GM23338 (cell line): Measurements from ENCODE around the gene BTBD1. TPM values are rescaled to one million over a fixed set of nuclear protein-coding genes. Genes with fewer than 3 reads are reported as not detected.

Source experiments
- ATAC-seq: fragments of 200-7000 bp; cut with Tn5 transposase; 3 replicates; pipeline ENCODE4 v1.9.1; 2020
- DNase-seq: peaks from one replicate; pipeline ENCODE4 v3.0.0-alpha.2; 2015; ENCODE audit warnings: low spot score
- H2AFZ ChIP-seq: fragments of 200-600 bp; sonication (generic); 2 replicates; pipeline ENCODE4 v1.8.0; 2016; ENCODE audit warnings: antibody characterized with exemption, mild to moderate bottlenecking, moderate library complexity
- H3F3A ChIP-seq: fragments of 200-600 bp; sonication (generic); replicated peaks from 2 replicates; pipeline ENCODE4 v1.8.0; 2017; ENCODE audit warnings: antibody characterized with exemption, mixed run types, low read depth
- H3K27ac ChIP-seq: fragments of 200-600 bp; sonication (generic); 2 replicates; pipeline ENCODE4 v1.6.1; 2016; ENCODE audit warnings: low read depth
- H3K27me3 ChIP-seq: fragments of 200-600 bp; sonication (generic); 2 replicates; pipeline ENCODE4 v1.8.0; 2016; ENCODE audit warnings: mild to moderate bottlenecking, mixed run types, moderate library complexity; ENCODE audit not compliant: insufficient read depth
- H3K36me3 ChIP-seq: fragments of 200-600 bp; sonication (generic); 2 replicates; pipeline ENCODE4 v1.8.0; 2016; ENCODE audit warnings: mild to moderate bottlenecking; ENCODE audit not compliant: insufficient read depth
- H3K4me1 ChIP-seq: fragments of 200-600 bp; sonication (generic); 2 replicates; pipeline ENCODE4 v1.8.0; 2016; ENCODE audit warnings: mild to moderate bottlenecking, moderate library complexity; ENCODE audit not compliant: insufficient read depth
- H3K4me2 ChIP-seq: fragments of 200-600 bp; sonication (generic); 2 replicates; pipeline ENCODE4 v1.7.1; 2017; ENCODE audit warnings: mixed run types
- H3K4me3 ChIP-seq: fragments of 200-600 bp; sonication (generic); 2 replicates; pipeline ENCODE4 v1.6.1; 2016; ENCODE audit warnings: mixed run types
- H3K79me2 ChIP-seq: fragments of 200-600 bp; sonication (generic); replicated peaks from 2 replicates; pipeline ENCODE4 v1.8.0; 2017; ENCODE audit warnings: mild to moderate bottlenecking; ENCODE audit not compliant: insufficient read depth
- H3K9me2 ChIP-seq: fragments of 200-600 bp; sonication (generic); 2 replicates; pipeline ENCODE4 v1.8.0; 2017; ENCODE audit not compliant: insufficient read depth
- H4K20me1 ChIP-seq: fragments of 200-600 bp; sonication (generic); replicated peaks from 2 replicates; pipeline ENCODE4 v1.8.0; 2017; ENCODE audit warnings: mild to moderate bottlenecking; ENCODE audit not compliant: insufficient read depth
- H3K27ac Mint-ChIP-seq: 2 replicates; pipeline ENCODE4 v1.8.0; 2020; ENCODE audit warnings: inconsistent platforms, mild to moderate bottlenecking, moderate library complexity, mixed read lengths
- H3K27me3 Mint-ChIP-seq: 3 replicates; pipeline ENCODE4 v1.8.0; 2022; ENCODE audit warnings: low read depth, mild to moderate bottlenecking, moderate library complexity, mixed read lengths, inconsistent platforms; ENCODE audit not compliant: insufficient read depth, poor library complexity
- H3K36me3 Mint-ChIP-seq: 3 replicates; pipeline ENCODE4 v1.8.0; 2021; ENCODE audit warnings: low read depth, mild to moderate bottlenecking, inconsistent platforms, moderate library complexity, mixed read lengths
- H3K4me1 Mint-ChIP-seq: 3 replicates; pipeline ENCODE4 v1.8.0; 2020; ENCODE audit warnings: mild to moderate bottlenecking, inconsistent platforms, mixed read lengths
- H3K4me3 Mint-ChIP-seq: 3 replicates; pipeline ENCODE4 v1.8.0; 2021; ENCODE audit warnings: moderate library complexity, mild to moderate bottlenecking, inconsistent platforms, mixed read lengths
- H3K9me3 Mint-ChIP-seq: 3 replicates; pipeline ENCODE4 v1.8.0; 2020; ENCODE audit warnings: moderate library complexity, mild to moderate bottlenecking, inconsistent platforms, mixed read lengths
- CREB1 ChIP-seq: fragments of 250-450 bp; sonication (Bioruptor Pico); IDR thresholded peaks from 2 replicates; pipeline ENCODE4 v1.5.0; 2020; ENCODE audit warnings: low read depth, mild to moderate bottlenecking, moderate library complexity
- CTCF ChIP-seq, 2 experiments: fragments of 200-600 bp in 1 of 2; sonication (generic) in 1 of 2; conservative IDR thresholded peaks; 2 replicates each; pipeline versions ENCODE4 v1.5.1 to v1.6.1; 2016 to 2017; ENCODE audit warnings: antibody characterized with exemption in 2 of 2, low read depth in 2 of 2, mild to moderate bottlenecking in 2 of 2, moderate library complexity in 1 of 2
- ETS1 ChIP-seq: IDR thresholded peaks from 2 replicates; pipeline ENCODE4 v1.6.1; 2016; ENCODE audit warnings: antibody characterized with exemption
- EZH2 ChIP-seq: fragments of 200-600 bp; sonication (generic); IDR thresholded peaks from one replicate; pipeline ENCODE4 v1.8.0; 2017; ENCODE audit warnings: antibody characterized with exemption, mild to moderate bottlenecking, low read depth; ENCODE audit not compliant: unreplicated experiment
- EZH2phosphoT487 ChIP-seq: fragments of 200-600 bp; sonication (generic); IDR thresholded peaks from one replicate; pipeline ENCODE4 v1.8.1; 2018; ENCODE audit warnings: antibody characterized with exemption; ENCODE audit not compliant: unreplicated experiment
- JUNB ChIP-seq: IDR thresholded peaks from one replicate; pipeline ENCODE4 v1.6.1; 2016; ENCODE audit warnings: antibody characterized with exemption; ENCODE audit not compliant: unreplicated experiment
- NANOG ChIP-seq: IDR thresholded peaks from 2 replicates; pipeline ENCODE4 v1.6.1; 2016; ENCODE audit warnings: antibody characterized with exemption, borderline replicate concordance
- POLR2AphosphoS5 ChIP-seq: IDR thresholded peaks from 2 replicates; pipeline ENCODE4 v1.6.1; 2016; ENCODE audit warnings: antibody characterized with exemption, low read depth
- REST ChIP-seq: IDR thresholded peaks from one replicate; pipeline ENCODE4 v1.6.1; 2018; ENCODE audit warnings: antibody characterized with exemption; ENCODE audit not compliant: unreplicated experiment
- STAT1 ChIP-seq: IDR thresholded peaks from one replicate; pipeline ENCODE4 v1.6.1; 2016; ENCODE audit warnings: antibody characterized with exemption; ENCODE audit not compliant: unreplicated experiment
- ZNF114 ChIP-seq: fragments of 250-450 bp; sonication (Bioruptor Pico); IDR thresholded peaks from 2 replicates; pipeline ENCODE4 v1.5.0; 2020; ENCODE audit warnings: mild to moderate bottlenecking, moderate library complexity
- ZNF331 ChIP-seq: fragments of 250-450 bp; sonication (Bioruptor Pico); IDR thresholded peaks from 2 replicates; pipeline ENCODE4 v1.5.0; 2020; ENCODE audit warnings: low read depth, mild to moderate bottlenecking, moderate library complexity
- polyA plus RNA-seq: library from polyadenylated mRNA; unstranded; fragments of >200 nt; fragmentation: Nextera tagmentation; extraction: Ambion mirVana; gene quantifications from 2 replicates; pipeline ENCODE4 v1.2.1, GENCODE V29; 2016
- total RNA-seq: library from RNA; depleted of rRNA; stranded (reverse); fragments of >200 nt; shearing (Covaris generic); gene quantifications from 2 replicates; pipeline ENCODE4 v1.2.3, GENCODE V29; 2014
- TF ChIP-seq, protein P1 (sequence below): fragments of 250-450 bp; sonication (Bioruptor Pico); IDR thresholded peaks from 2 replicates; pipeline ENCODE4 v1.5.0; 2020; ENCODE audit warnings: mild to moderate bottlenecking, moderate library complexity

BTBD1 gene
- total and polyA plus RNA-seq, 2 experiments from 2014 or later, result 12.6 to 66.1 TPM

- H3F3A ChIP-seq, result no peaks in the 10 kb centered on the region
- peaks cover 33% of the 10 kb centered on the region for H3K27me3 Mint-ChIP-seq
- H3K9me2 ChIP-seq, result no peaks in the 10 kb centered on the region
- H3K36me3 ChIP-seq, result no peaks in the 10 kb centered on the region
- no peak overlapping the region for H2AFZ ChIP-seq
- DNase-seq (no peak), ATAC-seq (no peak)
- H3K79me2 ChIP-seq, result no peaks in the 10 kb centered on the region
- no peak overlapping the region for H3K27ac ChIP-seq
- TF ChIP-seq STAT1 (no peak), ZNF331 (no peak), EZH2phosphoT487 (no peak), REST (no peak), NANOG (no peak), CREB1 (CRISPR knock-in tag) (no peak), ETS1 (no peak), EZH2 (no peak), CTCF (conservative IDR thresholded peaks at IDR 0.05; ENCODE audit: low read depth in 2 of 2) (no peak), ZNF114 (no peak), JUNB (no peak), POLR2AphosphoS5 (no peak)
- TF ChIP-seq, protein P1, sequence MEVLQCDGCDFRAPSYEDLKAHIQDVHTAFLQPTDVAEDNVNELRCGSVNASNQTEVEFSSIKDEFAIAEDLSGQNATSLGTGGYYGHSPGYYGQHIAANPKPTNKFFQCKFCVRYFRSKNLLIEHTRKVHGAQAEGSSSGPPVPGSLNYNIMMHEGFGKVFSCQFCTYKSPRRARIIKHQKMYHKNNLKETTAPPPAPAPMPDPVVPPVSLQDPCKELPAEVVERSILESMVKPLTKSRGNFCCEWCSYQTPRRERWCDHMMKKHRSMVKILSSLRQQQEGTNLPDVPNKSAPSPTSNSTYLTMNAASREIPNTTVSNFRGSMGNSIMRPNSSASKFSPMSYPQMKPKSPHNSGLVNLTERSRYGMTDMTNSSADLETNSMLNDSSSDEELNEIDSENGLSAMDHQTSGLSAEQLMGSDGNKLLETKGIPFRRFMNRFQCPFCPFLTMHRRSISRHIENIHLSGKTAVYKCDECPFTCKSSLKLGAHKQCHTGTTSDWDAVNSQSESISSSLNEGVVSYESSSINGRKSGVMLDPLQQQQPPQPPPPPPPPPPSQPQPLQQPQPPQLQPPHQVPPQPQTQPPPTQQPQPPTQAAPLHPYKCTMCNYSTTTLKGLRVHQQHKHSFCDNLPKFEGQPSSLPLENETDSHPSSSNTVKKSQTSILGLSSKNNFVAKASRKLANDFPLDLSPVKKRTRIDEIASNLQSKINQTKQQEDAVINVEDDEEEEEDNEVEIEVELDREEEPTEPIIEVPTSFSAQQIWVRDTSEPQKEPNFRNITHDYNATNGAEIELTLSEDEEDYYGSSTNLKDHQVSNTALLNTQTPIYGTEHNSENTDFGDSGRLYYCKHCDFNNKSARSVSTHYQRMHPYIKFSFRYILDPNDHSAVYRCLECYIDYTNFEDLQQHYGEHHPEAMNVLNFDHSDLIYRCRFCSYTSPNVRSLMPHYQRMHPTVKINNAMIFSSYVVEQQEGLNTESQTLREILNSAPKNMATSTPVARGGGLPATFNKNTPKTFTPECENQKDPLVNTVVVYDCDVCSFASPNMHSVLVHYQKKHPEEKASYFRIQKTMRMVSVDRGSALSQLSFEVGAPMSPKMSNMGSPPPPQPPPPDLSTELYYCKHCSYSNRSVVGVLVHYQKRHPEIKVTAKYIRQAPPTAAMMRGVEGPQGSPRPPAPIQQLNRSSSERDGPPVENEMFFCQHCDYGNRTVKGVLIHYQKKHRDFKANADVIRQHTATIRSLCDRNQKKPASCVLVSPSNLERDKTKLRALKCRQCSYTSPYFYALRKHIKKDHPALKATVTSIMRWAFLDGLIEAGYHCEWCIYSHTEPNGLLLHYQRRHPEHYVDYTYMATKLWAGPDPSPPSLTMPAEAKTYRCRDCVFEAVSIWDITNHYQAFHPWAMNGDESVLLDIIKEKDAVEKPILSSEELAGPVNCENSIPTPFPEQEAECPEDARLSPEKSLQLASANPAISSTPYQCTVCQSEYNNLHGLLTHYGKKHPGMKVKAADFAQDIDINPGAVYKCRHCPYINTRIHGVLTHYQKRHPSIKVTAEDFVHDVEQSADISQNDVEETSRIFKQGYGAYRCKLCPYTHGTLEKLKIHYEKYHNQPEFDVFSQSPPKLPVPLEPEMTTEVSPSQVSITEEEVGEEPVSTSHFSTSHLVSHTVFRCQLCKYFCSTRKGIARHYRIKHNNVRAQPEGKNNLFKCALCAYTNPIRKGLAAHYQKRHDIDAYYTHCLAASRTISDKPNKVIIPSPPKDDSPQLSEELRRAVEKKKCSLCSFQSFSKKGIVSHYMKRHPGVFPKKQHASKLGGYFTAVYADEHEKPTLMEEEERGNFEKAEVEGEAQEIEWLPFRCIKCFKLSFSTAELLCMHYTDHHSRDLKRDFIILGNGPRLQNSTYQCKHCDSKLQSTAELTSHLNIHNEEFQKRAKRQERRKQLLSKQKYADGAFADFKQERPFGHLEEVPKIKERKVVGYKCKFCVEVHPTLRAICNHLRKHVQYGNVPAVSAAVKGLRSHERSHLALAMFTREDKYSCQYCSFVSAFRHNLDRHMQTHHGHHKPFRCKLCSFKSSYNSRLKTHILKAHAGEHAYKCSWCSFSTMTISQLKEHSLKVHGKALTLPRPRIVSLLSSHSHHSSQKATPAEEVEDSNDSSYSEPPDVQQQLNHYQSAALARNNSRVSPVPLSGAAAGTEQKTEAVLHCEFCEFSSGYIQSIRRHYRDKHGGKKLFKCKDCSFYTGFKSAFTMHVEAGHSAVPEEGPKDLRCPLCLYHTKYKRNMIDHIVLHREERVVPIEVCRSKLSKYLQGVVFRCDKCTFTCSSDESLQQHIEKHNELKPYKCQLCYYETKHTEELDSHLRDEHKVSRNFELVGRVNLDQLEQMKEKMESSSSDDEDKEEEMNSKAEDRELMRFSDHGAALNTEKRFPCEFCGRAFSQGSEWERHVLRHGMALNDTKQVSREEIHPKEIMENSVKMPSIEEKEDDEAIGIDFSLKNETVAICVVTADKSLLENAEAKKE (CRISPR knock-in tag), result no peak
- H3K4me2 ChIP-seq, result no peak overlapping the region
- H3K36me3 Mint-ChIP-seq, result no peaks in the 10 kb centered on the region
- H3K27me3 ChIP-seq, result peaks cover 40% of the 10 kb centered on the region
- peaks cover 4% of the 10 kb centered on the region; the same call in 1 of the 2 replicates for H3K4me1 ChIP-seq
- no peaks in the 10 kb centered on the region for H4K20me1 ChIP-seq
- H3K9me3 Mint-ChIP-seq, result no peaks in the 10 kb centered on the region
- H3K27ac Mint-ChIP-seq, result no peak overlapping the region
- peaks cover 22% of the 10 kb centered on the region for H3K4me1 Mint-ChIP-seq
- no peak overlapping the region; the same call in 2 of the 3 replicates for H3K4me3 Mint-ChIP-seq
- no peak overlapping the region for H3K4me3 ChIP-seq
Observed at GRCh38 chr15:83105440-83105839, 38.4 kb upstream of the BTBD1 start.
